GM19099 (cell line): Measurements from ENCODE around the gene ZNF398.

ENCODE experiments used
- POLR2A ChIP-seq: IDR thresholded peaks from 3 replicates; pipeline ENCODE4 v1.6.1; 2011; ENCODE audit warnings: low read depth; ENCODE audit not compliant: insufficient read length; ENCODE audit errors: extremely low read depth

The ZNF398 gene

GRCh38 chr7:149136118-149136517 lies 11.1 kb upstream of the ZNF398 start:
- no peak for TF ChIP-seq POLR2A

DNA sequence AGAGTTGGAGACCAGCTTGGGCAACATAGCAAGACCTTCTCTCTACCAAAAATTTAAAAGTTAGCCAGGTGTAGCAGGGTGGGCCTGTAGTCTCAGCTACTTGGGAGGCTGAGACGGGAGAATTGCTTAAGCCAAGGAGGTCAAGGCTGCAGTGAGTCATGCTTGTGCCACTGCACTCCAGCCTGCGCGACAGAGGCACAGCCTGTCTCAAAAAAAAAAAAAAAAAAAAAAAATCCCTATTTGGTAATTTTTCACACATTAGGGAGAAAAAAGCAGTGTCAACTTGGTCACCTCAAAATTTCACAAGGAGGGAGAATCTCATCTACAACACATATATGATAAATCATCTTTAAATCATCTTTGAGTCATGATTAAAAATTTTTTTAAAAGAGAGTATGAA lies 6.4 kb upstream of the ZNF398 start:
- TF ChIP-seq POLR2A = no peak

DNA sequence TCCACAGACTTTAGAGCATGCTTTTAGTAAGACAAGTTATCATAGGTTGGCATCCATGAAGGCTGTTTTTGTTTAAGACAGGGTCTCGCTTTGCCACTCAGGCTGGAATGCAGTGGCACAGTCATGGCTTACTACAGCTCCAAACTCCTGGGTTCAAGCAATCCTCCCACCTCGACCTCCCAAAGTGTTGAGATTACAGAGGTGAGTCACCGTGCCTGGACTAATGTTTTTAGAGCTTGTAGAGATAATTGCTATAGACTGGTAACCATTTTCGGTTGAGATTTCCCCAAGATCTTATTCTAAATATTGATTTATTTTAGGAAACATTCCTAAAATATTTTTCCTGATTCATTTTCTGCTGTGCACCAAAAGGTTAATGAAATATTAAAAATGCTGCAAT lies 5.4 kb upstream of the ZNF398 start:
- TF ChIP-seq POLR2A = no peak

DNA sequence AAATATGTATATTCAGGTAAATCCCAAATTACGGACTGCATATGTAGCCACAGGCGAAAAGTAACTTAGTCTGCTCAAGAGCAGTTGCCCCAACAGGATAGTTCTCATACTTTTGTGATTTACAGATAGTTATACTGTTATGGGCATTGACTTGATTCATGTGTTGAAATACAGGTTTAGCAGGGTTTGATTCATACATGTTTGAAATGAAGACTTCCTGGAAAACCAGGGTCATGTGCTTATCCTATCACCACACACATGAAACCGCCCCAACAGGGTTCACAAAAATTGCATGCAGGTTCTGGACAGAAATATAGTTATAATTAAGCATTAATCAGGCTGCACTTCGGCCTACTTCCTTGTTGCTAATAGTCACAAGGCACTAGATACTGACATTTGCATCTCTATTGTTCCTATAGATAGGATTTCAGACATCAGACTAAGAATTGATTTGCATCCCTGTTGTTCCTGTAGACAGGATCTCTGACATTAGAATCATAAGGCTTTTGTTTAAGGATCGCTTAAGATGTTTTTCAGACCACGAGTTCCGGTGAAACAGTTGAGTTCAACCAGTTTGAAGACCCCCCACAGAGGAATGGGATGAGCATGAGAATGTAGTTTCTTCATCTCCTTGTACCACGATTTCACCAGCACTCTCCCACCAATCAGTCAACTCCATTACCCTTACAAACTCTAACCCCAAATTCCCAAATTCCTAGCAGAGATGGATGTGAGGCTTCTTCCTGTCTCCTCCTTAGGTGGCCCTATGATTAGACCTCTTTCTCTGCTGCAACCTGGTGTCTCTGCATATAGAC lies 2.0 kb upstream of the ZNF398 start:
- TF ChIP-seq POLR2A = no peak

GRCh38 chr7:149147752-149148653 lies 750 bp downstream of the ZNF398 start:
- no peak for TF ChIP-seq POLR2A

- no peak for TF ChIP-seq POLR2A
Observed at GRCh38 chr7:149150981-149151380, 3.7 kb downstream of the ZNF398 start.

- TF ChIP-seq POLR2A = no peak
Observed at GRCh38 chr7:149153346-149153745, 6.1 kb downstream of the ZNF398 start.

- TF ChIP-seq POLR2A = no peak
Observed at GRCh38 chr7:149154056-149154455, 6.8 kb downstream of the ZNF398 start.

- no peak for TF ChIP-seq POLR2A
Observed at GRCh38 chr7:149156898-149157297, 9.6 kb downstream of the ZNF398 start.

DNA sequence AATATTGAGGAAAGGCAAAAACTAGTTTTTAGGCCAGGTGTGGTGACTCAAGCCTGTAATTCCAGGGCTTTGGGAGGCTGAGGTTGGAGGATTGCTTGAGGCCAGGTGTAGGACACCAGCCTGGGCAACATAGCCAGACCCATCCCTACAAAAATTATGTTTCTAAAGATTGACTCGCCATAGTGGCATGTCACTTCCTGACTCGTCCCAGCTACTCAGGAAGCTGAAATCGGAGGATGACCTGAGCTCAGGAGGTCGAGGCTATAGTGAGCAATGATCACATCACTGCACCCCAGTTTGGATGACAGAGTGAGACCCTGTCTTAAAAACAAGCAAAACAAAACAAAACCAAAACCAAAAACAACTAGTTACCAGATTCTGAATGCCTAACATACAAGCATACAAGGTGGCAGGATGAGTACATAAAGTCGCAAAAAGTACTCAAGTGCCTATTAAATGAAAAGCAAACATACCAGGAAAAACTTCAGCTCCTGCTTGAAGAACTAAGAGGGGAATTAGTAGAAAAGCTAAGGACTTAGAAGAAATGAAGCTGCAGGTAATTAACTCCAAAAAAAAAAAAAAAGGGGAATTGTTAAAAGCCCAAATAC lies 14.1 kb downstream of the ZNF398 start:
- TF ChIP-seq POLR2A = no peak

DNA sequence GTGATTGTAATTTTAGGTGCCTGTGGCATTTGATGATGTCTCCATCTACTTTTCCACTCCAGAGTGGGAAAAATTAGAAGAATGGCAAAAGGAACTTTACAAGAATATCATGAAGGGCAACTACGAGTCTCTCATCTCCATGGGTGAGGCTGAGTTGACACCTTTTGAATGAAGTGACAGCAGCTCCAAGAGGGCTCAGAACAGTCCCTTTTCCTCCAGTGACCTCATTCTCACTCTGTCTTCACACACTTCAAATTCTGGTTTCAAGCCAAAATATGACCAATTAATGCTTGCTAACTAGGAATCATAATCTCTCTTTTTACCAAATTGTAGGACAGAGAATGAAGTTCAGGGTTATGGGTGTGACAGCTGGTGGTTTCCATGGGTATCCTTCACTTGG lies 18.9 kb downstream of the ZNF398 start:
- TF ChIP-seq POLR2A = no peak

DNA sequence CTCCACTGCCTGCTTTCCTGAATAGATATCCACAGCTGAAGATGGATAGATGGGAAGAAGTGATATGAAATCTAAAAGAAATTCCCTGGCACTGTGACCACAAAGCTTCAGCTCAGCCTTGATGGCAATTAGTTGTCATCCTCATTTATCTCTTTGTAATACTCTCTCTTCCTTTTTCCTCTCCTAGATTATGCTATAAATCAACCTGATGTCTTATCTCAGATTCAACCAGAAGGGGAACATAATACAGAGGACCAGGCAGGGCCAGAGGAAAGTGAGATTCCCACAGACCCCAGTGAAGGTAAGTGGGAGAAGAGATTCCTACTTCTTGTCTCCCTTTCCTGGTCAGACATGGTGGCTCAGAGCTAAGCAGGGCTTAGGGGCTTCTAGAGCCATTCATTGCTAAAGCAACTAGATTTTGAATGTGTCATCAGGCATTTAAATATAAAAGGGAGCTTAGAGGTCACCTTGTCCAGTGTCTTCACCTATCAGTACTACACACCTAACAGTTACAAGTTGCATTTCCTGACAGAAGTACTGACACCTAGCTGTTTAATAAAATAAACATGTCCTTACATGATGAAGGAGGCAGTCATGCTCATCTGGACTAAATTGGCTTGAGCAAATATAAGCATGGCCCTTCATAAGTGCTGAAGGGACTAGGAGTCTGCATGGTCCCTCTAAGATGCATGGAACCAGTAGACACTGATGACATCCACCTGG lies 19.5 kb downstream of the ZNF398 start:
- no peak for TF ChIP-seq POLR2A

DNA sequence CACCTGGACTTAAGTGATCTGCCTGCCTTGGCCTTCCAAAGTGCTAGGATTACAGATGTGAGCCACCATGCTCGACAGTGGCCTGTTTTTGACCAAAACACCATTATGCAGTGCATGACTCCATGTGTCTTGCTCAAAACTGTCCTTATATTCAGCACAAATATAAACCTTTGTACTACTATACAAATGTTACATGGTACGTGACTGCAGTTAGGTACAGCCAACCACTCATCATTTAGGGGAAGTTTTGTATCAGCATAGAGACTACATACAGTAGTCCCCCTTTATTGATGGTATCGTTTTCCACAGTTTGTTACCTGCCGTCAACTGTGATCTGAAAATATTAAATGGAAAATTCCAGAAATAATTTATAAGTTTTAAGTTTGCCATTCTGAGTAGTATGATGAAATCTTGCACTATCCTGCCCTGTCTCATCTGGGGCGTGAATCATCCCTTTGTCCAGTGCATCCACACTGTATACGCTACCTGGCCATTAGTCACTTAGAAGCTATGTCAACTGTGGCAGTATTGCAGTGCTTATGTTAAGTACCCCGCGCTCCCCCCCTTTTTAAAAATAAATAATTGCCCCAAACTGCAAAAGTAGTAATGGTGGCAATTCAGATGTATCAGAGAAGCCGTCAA lies 24.8 kb downstream of the ZNF398 start:
- TF ChIP-seq POLR2A = no peak

GRCh38 chr7:149172534-149172920 lies 25.3 kb downstream of the ZNF398 start:
- no peak for TF ChIP-seq POLR2A
